Large intestine (tissue), 3 donors: Measurements from ENCODE around the gene FER1L5. TPM values are rescaled to one million over a fixed set of nuclear protein-coding genes. Genes with fewer than 3 reads are reported as not detected.

Source experiments
- DNase-seq, 2 donors: peaks; one replicate each; pipeline versions ENCODE4 v3.0.0 to v3.0.0-alpha.2; 2013
- H3K27ac ChIP-seq: one replicate; pipeline ENCODE4 v1.5.1; 2013; ENCODE audit warnings: low read length
- H3K27me3 ChIP-seq: 2 replicates; pipeline ENCODE4 v1.6.1; 2013; ENCODE audit warnings: low read length; ENCODE audit not compliant: control insufficient read depth, insufficient read depth
- H3K36me3 ChIP-seq: 2 replicates; pipeline ENCODE4 v1.6.1; 2013; ENCODE audit warnings: low read length; ENCODE audit not compliant: control insufficient read depth, insufficient read depth
- H3K4me1 ChIP-seq: one replicate; pipeline ENCODE4 v1.6.1; 2013; ENCODE audit warnings: low read length; ENCODE audit not compliant: control insufficient read depth, insufficient read depth
- H3K4me3 ChIP-seq: one replicate; pipeline ENCODE4 v1.5.1; 2013; ENCODE audit warnings: low read length
- H3K9me3 ChIP-seq: one replicate; pipeline ENCODE4 v1.6.1; 2013; ENCODE audit warnings: mild to moderate bottlenecking, low read depth, low read length, moderate library complexity; ENCODE audit not compliant: control insufficient read depth
- WGBS: methylation state at CpG from one replicate; pipeline ENCODE4 v1.1.5; 2013; ENCODE audit warnings: low lambda C conversion rate; ENCODE audit not compliant: insufficient coverage; 5-methylcytosine and 5-hydroxymethylcytosine counted together
- polyA plus RNA-seq: library from polyadenylated mRNA; unstranded; fragments of 120-200 nt; gene quantifications from one replicate; pipeline ENCODE4 v1.2.1, GENCODE V29; 2013

FER1L5 gene
- polyA plus RNA-seq, 1 donor = 1.2 TPM

- DNase-seq = peak in 1 of 2 donors; percentile 45
- 33% methylated on average over 3 of the region's 5 CpGs for WGBS
Measured at GRCh38 chr2:96680561-96681141, 38.1 kb downstream of the FER1L5 start.

GRCh38 chr2:96681540-96681939, 39.0 kb downstream of the FER1L5 start:
- 100% methylated on average over 1 of the region's 4 CpGs for WGBS
- DNase-seq = no peak
- Histone ChIP-seq H3K36me3 (no peaks in the 10 kb centered on the region), H3K4me1 (peaks cover 41% of the 10 kb centered on the region), H3K27ac (no peak overlapping the region), H3K9me3 (no peaks in the 10 kb centered on the region), H3K27me3 (no peaks in the 10 kb centered on the region), H3K4me3 (no peak overlapping the region)

More at GRCh38 chr2:96680561-96681141, 38.1 kb downstream of the FER1L5 start:
- no peaks in the 10 kb centered on the region for H3K9me3 ChIP-seq
- H3K27ac ChIP-seq = no peak overlapping the region
- H3K4me1 ChIP-seq = peaks cover 32% of the 10 kb centered on the region
- no peaks in the 10 kb centered on the region for H3K27me3 ChIP-seq
- H3K36me3 ChIP-seq = no peaks in the 10 kb centered on the region
- no peak overlapping the region for H3K4me3 ChIP-seq

GRCh38 chr2:96683307-96683706, 40.7 kb downstream of the FER1L5 start:
- H3K27me3 ChIP-seq = no peaks in the 10 kb centered on the region
- H3K36me3 ChIP-seq = no peaks in the 10 kb centered on the region
- no peak overlapping the region for H3K4me3 ChIP-seq
- H3K27ac ChIP-seq = no peak overlapping the region
- WGBS = no CpG with 5 or more reads among the region's 5 CpGs
- H3K4me1 ChIP-seq = peaks cover 41% of the 10 kb centered on the region
- no peak for DNase-seq
- no peaks in the 10 kb centered on the region for H3K9me3 ChIP-seq

- WGBS = 93% methylated on average over 3 of the region's 13 CpGs
- Histone ChIP-seq H3K4me1 (peaks cover 41% of the 10 kb centered on the region), H3K27me3 (no peaks in the 10 kb centered on the region), H3K9me3 (no peaks in the 10 kb centered on the region), H3K4me3 (no peak overlapping the region), H3K27ac (peak overlapping the region; percentile 14), H3K36me3 (no peaks in the 10 kb centered on the region)
- DNase-seq = peak; percentile 60 to 86
Measured at GRCh38 chr2:96683972-96684820, 41.6 kb downstream of the FER1L5 start.

- WGBS = 90% methylated on average over 4 of the region's 16 CpGs
- DNase-seq = peak in 1 of 2 donors; percentile 25
Measured at GRCh38 chr2:96684883-96685576, 42.5 kb downstream of the FER1L5 start.

GRCh38 chr2:96685577-96686459, 43.3 kb downstream of the FER1L5 start:
- Histone ChIP-seq H3K4me1 (peaks cover 35% of the 10 kb centered on the region), H3K36me3 (no peaks in the 10 kb centered on the region), H3K27ac (no peak overlapping the region), H3K4me3 (no peak overlapping the region), H3K27me3 (no peaks in the 10 kb centered on the region), H3K9me3 (no peaks in the 10 kb centered on the region)
- DNase-seq = peak; percentile 83 to 89
- WGBS = no CpG with 5 or more reads among the region's 19 CpGs

More at GRCh38 chr2:96684883-96685576, 42.5 kb downstream of the FER1L5 start:
- no peak overlapping the region for H3K27ac ChIP-seq
- H3K9me3 ChIP-seq = no peaks in the 10 kb centered on the region
- H3K4me3 ChIP-seq = no peak overlapping the region
- no peaks in the 10 kb centered on the region for H3K27me3 ChIP-seq
- H3K36me3 ChIP-seq = no peaks in the 10 kb centered on the region
- peaks cover 41% of the 10 kb centered on the region for H3K4me1 ChIP-seq

- H3K4me3 ChIP-seq = no peak overlapping the region
- no peaks in the 10 kb centered on the region for H3K36me3 ChIP-seq
- no peak for DNase-seq
- H3K9me3 ChIP-seq = no peaks in the 10 kb centered on the region
- H3K4me1 ChIP-seq = peaks cover 35% of the 10 kb centered on the region
- WGBS = no CpG with 5 or more reads among the region's 3 CpGs
- H3K27ac ChIP-seq = no peak overlapping the region
- no peaks in the 10 kb centered on the region for H3K27me3 ChIP-seq
Measured at GRCh38 chr2:96687266-96687665, 44.7 kb downstream of the FER1L5 start.

- H3K9me3 ChIP-seq = no peaks in the 10 kb centered on the region
- H3K4me3 ChIP-seq = no peak overlapping the region
- H3K27ac ChIP-seq = no peak overlapping the region
- 60% methylated on average over 1 of the region's 27 CpGs for WGBS
- no peaks in the 10 kb centered on the region for H3K27me3 ChIP-seq
- DNase-seq = no peak
- H3K4me1 ChIP-seq = peaks cover 35% of the 10 kb centered on the region
- H3K36me3 ChIP-seq = no peaks in the 10 kb centered on the region
Measured at GRCh38 chr2:96687711-96688640, 45.4 kb downstream of the FER1L5 start.

GRCh38 chr2:96688649-96689430, 46.3 kb downstream of the FER1L5 start:
- Histone ChIP-seq H3K4me3 (no peak overlapping the region), H3K36me3 (no peaks in the 10 kb centered on the region), H3K27ac (no peak overlapping the region), H3K4me1 (peaks cover 26% of the 10 kb centered on the region), H3K9me3 (no peaks in the 10 kb centered on the region), H3K27me3 (no peaks in the 10 kb centered on the region)
- no peak for DNase-seq
- no CpG with 5 or more reads among the region's 11 CpGs for WGBS
